GM12875 (cell line): ENCODE results near the gene DIAPH1.

Experiments
- H3K4me3 ChIP-seq: one replicate; pipeline ENCODE4 v1.5.1; 2011; ENCODE audit warnings: low read depth, low read length, control low read depth
- CTCF ChIP-seq: IDR thresholded peaks from 2 replicates; pipeline ENCODE4 v1.5.1; 2011; ENCODE audit warnings: low read depth, mild to moderate bottlenecking, control low read depth, inconsistent platforms, low read length, moderate library complexity, borderline replicate concordance; ENCODE audit not compliant: insufficient read depth

Gene DIAPH1

GRCh38 chr5:141649056-141649688 is 30.4 kb upstream of the DIAPH1 start:
- no peak overlapping the region for H3K4me3 ChIP-seq
- TF ChIP-seq CTCF, result no peak

- no peak overlapping the region for H3K4me3 ChIP-seq
- TF ChIP-seq CTCF, result no peak
These were observed 29.1 kb upstream of the DIAPH1 start for GRCh38 chr5:141647851-141648250.

GRCh38 chr5:141647242-141647641 is 28.4 kb upstream of the DIAPH1 start:
- no peak overlapping the region for H3K4me3 ChIP-seq
- TF ChIP-seq CTCF, result no peak

GRCh38 chr5:141646026-141646425 is 27.2 kb upstream of the DIAPH1 start:
- no peak overlapping the region for H3K4me3 ChIP-seq
- TF ChIP-seq CTCF, result no peak

- no peak overlapping the region for H3K4me3 ChIP-seq
- TF ChIP-seq CTCF, result peak; percentile 24; the same call in 1 of the 2 replicates
These were observed 23.0 kb upstream of the DIAPH1 start for GRCh38 chr5:141641634-141642267.

- TF ChIP-seq CTCF, result no peak
- no peak overlapping the region for H3K4me3 ChIP-seq
These were observed 21.9 kb upstream of the DIAPH1 start for GRCh38 chr5:141640698-141641097.

GRCh38 chr5:141640051-141640415 is 21.2 kb upstream of the DIAPH1 start:
- no peak for TF ChIP-seq CTCF
- H3K4me3 ChIP-seq, result no peak overlapping the region
